Cortex of kidney (tissue), 1 donor: ENCODE results near the gene SIGLEC7.
"Not testable (repeated sequence)": the region's sequence is repeated elsewhere in the genome, so short reads cannot be mapped to it uniquely, and the experiment has no call there.

Source experiments
- DNase-seq: peaks from one replicate; lab custom pipeline; 2025; lab: John Stamatoyannopoulos, UW

The SIGLEC7 gene

GRCh38 chr19:51139299-51140014 lies 2.6 kb upstream of the SIGLEC7 start:
- no peak for DNase-seq

- DNase-seq, result no peak
Observed at GRCh38 chr19:51140441-51140840, 1.7 kb upstream of the SIGLEC7 start.

GRCh38 chr19:51141181-51141580 lies 920 bp upstream of the SIGLEC7 start:
- DNase-seq, result no peak

GRCh38 chr19:51142809-51143475 lies 841 bp downstream of the SIGLEC7 start:
- not testable (repeated sequence) for DNase-seq

- DNase-seq, result no peak
Observed at GRCh38 chr19:51143486-51143885, 1.4 kb downstream of the SIGLEC7 start.

- DNase-seq, result no peak
Observed at GRCh38 chr19:51144482-51145045, 2.5 kb downstream of the SIGLEC7 start.

- DNase-seq, result no peak
Observed at GRCh38 chr19:51145916-51146493, 3.9 kb downstream of the SIGLEC7 start.

- DNase-seq, result no peak
Observed at GRCh38 chr19:51146751-51147150, 4.7 kb downstream of the SIGLEC7 start.

GRCh38 chr19:51147663-51148062 lies 5.6 kb downstream of the SIGLEC7 start:
- no peak for DNase-seq

GRCh38 chr19:51148580-51148979 lies 6.5 kb downstream of the SIGLEC7 start:
- DNase-seq, result no peak

- no peak for DNase-seq
Observed at GRCh38 chr19:51150627-51151026, 8.5 kb downstream of the SIGLEC7 start.

- DNase-seq, result no peak
Observed at GRCh38 chr19:51156710-51157109, 14.6 kb downstream of the SIGLEC7 start.

GRCh38 chr19:51157265-51157664 lies 15.2 kb downstream of the SIGLEC7 start:
- no peak for DNase-seq

GRCh38 chr19:51158474-51159129 lies 16.5 kb downstream of the SIGLEC7 start:
- DNase-seq, result no peak

GRCh38 chr19:51159656-51160055 lies 17.6 kb downstream of the SIGLEC7 start:
- no peak for DNase-seq

GRCh38 chr19:51161266-51161665 lies 19.2 kb downstream of the SIGLEC7 start:
- no peak for DNase-seq

GRCh38 chr19:51161867-51162496 lies 19.9 kb downstream of the SIGLEC7 start:
- no peak for DNase-seq

- no peak for DNase-seq
Observed at GRCh38 chr19:51163257-51163656, 21.2 kb downstream of the SIGLEC7 start.

GRCh38 chr19:51164215-51164614 lies 22.1 kb downstream of the SIGLEC7 start:
- DNase-seq, result no peak

GRCh38 chr19:51166846-51167490 lies 24.9 kb downstream of the SIGLEC7 start:
- no peak for DNase-seq

- DNase-seq, result no peak
Observed at GRCh38 chr19:51168564-51169282, 26.6 kb downstream of the SIGLEC7 start.
